Common myeloid progenitor, CD34-positive (primary cell): ENCODE data around the gene SLC7A8.

Source experiments
- CTCF ChIA-PET: fragments of 350-600 bp; sonication (Branson Sonifier 250); formaldehyde crosslinking; loops from one replicate; lab custom pipeline; 2021; ENCODE audit warnings: antibody characterized with exemption; lab: Charles Lee
- POLR2A ChIA-PET: fragments of 350-600 bp; sonication (Branson Sonifier 250); formaldehyde crosslinking; loops from one replicate; lab custom pipeline; 2021; ENCODE audit warnings: antibody characterized with exemption; lab: Charles Lee
- DNase-seq, 3 donors: peaks; one replicate each; pipeline versions ENCODE4 v3.0.0 to v3.0.0-alpha.2; 2013
- H3K27ac ChIP-seq, 2 experiments: 1 replicate in 1 of 2; 2 replicates in 1 of 2; pipeline ENCODE4 v1.7.0; 2013; ENCODE audit warnings: inconsistent platforms in 2 of 2, low read length in 2 of 2, mild to moderate bottlenecking in 2 of 2, low read depth in 1 of 2, moderate library complexity in 1 of 2; ENCODE audit not compliant: severe bottlenecking in 2 of 2, insufficient read depth in 1 of 2, poor library complexity in 1 of 2
- H3K27me3 ChIP-seq, 5 experiments: replicated peaks in 2 of 5; 1 replicate in 3 of 5; 2 replicates in 2 of 5; pipeline versions ENCODE4 v1.6.1 to v1.7.0; 2013; ENCODE audit warnings: low read length in 4 of 5, mild to moderate bottlenecking in 2 of 5, moderate library complexity in 2 of 5, inconsistent platforms in 1 of 5; ENCODE audit not compliant: insufficient read depth in 5 of 5, control insufficient read depth in 4 of 5
- H3K36me3 ChIP-seq, 4 experiments: 1 replicate in 2 of 4; 2 replicates in 2 of 4; pipeline versions ENCODE4 v1.6.1 to v1.7.0; 2013; ENCODE audit warnings: low read length in 3 of 4, control low read depth in 1 of 4, mild to moderate bottlenecking in 1 of 4; ENCODE audit not compliant: control insufficient read depth in 4 of 4, insufficient read depth in 4 of 4
- H3K4me1 ChIP-seq, 4 experiments: 1 replicate in 3 of 4; 2 replicates in 1 of 4; pipeline versions ENCODE4 v1.6.1 to v1.7.1; 2013; ENCODE audit warnings: low read length in 3 of 4, mild to moderate bottlenecking in 3 of 4, control low read depth in 1 of 4, inconsistent platforms in 1 of 4, moderate library complexity in 1 of 4; ENCODE audit not compliant: control insufficient read depth in 4 of 4, insufficient read depth in 4 of 4; ENCODE audit errors: control extremely low read depth in 1 of 4
- H3K4me3 ChIP-seq, 7 experiments: 1 replicate in 4 of 7; 2 replicates in 3 of 7; pipeline versions ENCODE4 v1.5.1 to v1.7.0; 2013; ENCODE audit warnings: mild to moderate bottlenecking in 7 of 7, low read length in 6 of 7, moderate library complexity in 6 of 7, inconsistent platforms in 2 of 7, low read depth in 2 of 7, control low read depth in 1 of 7; ENCODE audit not compliant: insufficient read depth in 4 of 7, control insufficient read depth in 1 of 7; ENCODE audit errors: extremely low read depth in 1 of 7
- H3K9me3 ChIP-seq, 5 experiments: 1 replicate in 4 of 5; 2 replicates in 1 of 5; pipeline versions ENCODE4 v1.6.1 to v1.7.1; 2013; ENCODE audit warnings: low read length in 4 of 5, mild to moderate bottlenecking in 2 of 5, inconsistent platforms in 1 of 5, low read depth in 1 of 5, moderate library complexity in 1 of 5; ENCODE audit not compliant: control insufficient read depth in 4 of 5, insufficient read depth in 2 of 5; ENCODE audit errors: control extremely low read depth in 1 of 5
- WGBS: methylation state at CpG from one replicate; pipeline ENCODE4 v1.1.5; 2013; ENCODE audit not compliant: insufficient coverage; 5-methylcytosine and 5-hydroxymethylcytosine counted together

The SLC7A8 gene

GRCh38 chr14:23171222-23171975, 12.1 kb downstream of the SLC7A8 start:
- no peak overlapping the region for H3K27ac ChIP-seq
- no peaks in the 10 kb centered on the region for H3K36me3 ChIP-seq
- no peak overlapping the region for H3K4me3 ChIP-seq
- CTCF ChIA-PET, result interaction anchor here (0.6 to 23.6 kb wide), 6 partner anchors 10 to 1169 kb away, joined by 3 to 462 read pairs (median 3); partner anchors contain the start of genes CEBPE and SLC7A8
- no peaks in the 10 kb centered on the region for H3K4me1 ChIP-seq
- H3K27me3 ChIP-seq, result no peaks in the 10 kb centered on the region
- no peaks in the 10 kb centered on the region for H3K9me3 ChIP-seq
- 99% methylated on average over 7 of the region's 8 CpGs for WGBS
- POLR2A ChIA-PET, result no interaction called here
- DNase-seq, result no peak

GRCh38 chr14:23169622-23170021, 13.8 kb downstream of the SLC7A8 start:
- 92% methylated on average over 4 of the region's 6 CpGs for WGBS
- no peak overlapping the region for H3K27ac ChIP-seq
- POLR2A ChIA-PET, result no interaction called here

GRCh38 chr14:23168246-23168645, 15.2 kb downstream of the SLC7A8 start:
- ChIA-PET POLR2A (no interaction called here), CTCF (interaction anchor here (1.4 to 23.6 kb wide), 2 partner anchors 10 to 45 kb away, joined by 3 to 462 read pairs; partner anchors contain the start of gene CEBPE)
- Histone ChIP-seq H3K4me1 (peaks cover 0 to 4% (median under 1%) of the 10 kb centered on the region in 4 experiments), H3K9me3 (no peaks in the 10 kb centered on the region), H3K4me3 (no peak overlapping the region), H3K27me3 (no peaks in the 10 kb centered on the region), H3K27ac (no peak overlapping the region), H3K36me3 (no peaks in the 10 kb centered on the region)
- 100% methylated on average over 1 of the region's 2 CpGs for WGBS
- no peak for DNase-seq

More at GRCh38 chr14:23169622-23170021, 13.8 kb downstream of the SLC7A8 start:
- no peak overlapping the region for H3K4me3 ChIP-seq
- DNase-seq, result no peak
- no peaks in the 10 kb centered on the region for H3K27me3 ChIP-seq
- H3K9me3 ChIP-seq, result no peaks in the 10 kb centered on the region
- H3K36me3 ChIP-seq, result no peaks in the 10 kb centered on the region
- H3K4me1 ChIP-seq, result no peaks in the 10 kb centered on the region
- CTCF ChIA-PET, result interaction anchor here (1.8 to 23.6 kb wide), 2 partner anchors 47 to 92 kb away, joined by 4 to 462 read pairs; partner anchors contain the start of gene CEBPE

- CTCF ChIA-PET, result interaction anchor here (1.1 kb wide), 1 partner anchor 11 kb away, joined by 4 read pairs; no protein-coding TSS in a partner anchor
- H3K4me1 ChIP-seq, result peaks cover 4 to 13% (median 10%) of the 10 kb centered on the region in 4 experiments
- WGBS, result 97% methylated on average over 6 of the region's 9 CpGs
Measured at GRCh38 chr14:23167116-23167847, 16.2 kb downstream of the SLC7A8 start.

GRCh38 chr14:23164949-23165348, 18.5 kb downstream of the SLC7A8 start:
- no peak overlapping the region for H3K27ac ChIP-seq
- DNase-seq, result no peak
- no peak overlapping the region for H3K4me3 ChIP-seq
- ChIA-PET CTCF (interaction anchor here (0.7 kb wide), 1 partner anchor 14 kb away, joined by 3 read pairs; no protein-coding TSS in a partner anchor), POLR2A (no interaction called here)
- H3K27me3 ChIP-seq, result no peaks in the 10 kb centered on the region
- no peaks in the 10 kb centered on the region for H3K9me3 ChIP-seq
- H3K36me3 ChIP-seq, result no peaks in the 10 kb centered on the region
- H3K4me1 ChIP-seq, result peaks cover 4 to 29% (median 26%) of the 10 kb centered on the region in 4 experiments
- 100% methylated on average over 2 of the region's 5 CpGs for WGBS

More at GRCh38 chr14:23167116-23167847, 16.2 kb downstream of the SLC7A8 start:
- no peak for DNase-seq
- Histone ChIP-seq H3K27me3 (no peaks in the 10 kb centered on the region), H3K27ac (no peak overlapping the region), H3K36me3 (no peaks in the 10 kb centered on the region), H3K4me3 (no peak overlapping the region), H3K9me3 (no peaks in the 10 kb centered on the region)
- POLR2A ChIA-PET, result no interaction called here

- Histone ChIP-seq H3K27me3 (no peaks in the 10 kb centered on the region), H3K36me3 (no peaks in the 10 kb centered on the region), H3K27ac (no peak overlapping the region), H3K4me1 (peaks cover 4 to 30% (median 26%) of the 10 kb centered on the region in 4 experiments), H3K9me3 (no peaks in the 10 kb centered on the region), H3K4me3 (no peak overlapping the region)
- WGBS, result 86% methylated on average over 2 of the region's 2 CpGs
- ChIA-PET POLR2A (no interaction called here), CTCF (interaction anchor here (0.7 to 3.8 kb wide), 5 partner anchors 9 to 39 kb away, joined by 3 to 22 read pairs (median 3); partner anchors contain the start of gene SLC7A8)
- DNase-seq, result no peak
Measured at GRCh38 chr14:23164250-23164649, 19.2 kb downstream of the SLC7A8 start.
